Activated T-cell treated with anti-CD3 and anti-CD28 coated beads for 4 hours (primary cell): ENCODE results near the gene NXPH1.

Experiments used
- DNase-seq: peaks from one replicate; pipeline ENCODE4 v3.0.0-alpha.2; 2020

Gene NXPH1

GRCh38 chr7:8433477-8434289 is at the start of gene NXPH1:
Gene NXPH1, plus strand, starts transcription at chr7:8433609.
- no peak for DNase-seq

GRCh38 chr7:8384901-8385300 is 48.5 kb upstream of the NXPH1 start:
- DNase-seq, result no peak

GRCh38 chr7:8386926-8387550 is 46.4 kb upstream of the NXPH1 start:
- DNase-seq, result no peak

GRCh38 chr7:8387551-8388256 is 45.7 kb upstream of the NXPH1 start:
- no peak for DNase-seq

- no peak for DNase-seq
Observed at GRCh38 chr7:8388257-8388625, 45.2 kb upstream of the NXPH1 start.

GRCh38 chr7:8389593-8390261 is 43.7 kb upstream of the NXPH1 start:
- DNase-seq, result no peak

DNA sequence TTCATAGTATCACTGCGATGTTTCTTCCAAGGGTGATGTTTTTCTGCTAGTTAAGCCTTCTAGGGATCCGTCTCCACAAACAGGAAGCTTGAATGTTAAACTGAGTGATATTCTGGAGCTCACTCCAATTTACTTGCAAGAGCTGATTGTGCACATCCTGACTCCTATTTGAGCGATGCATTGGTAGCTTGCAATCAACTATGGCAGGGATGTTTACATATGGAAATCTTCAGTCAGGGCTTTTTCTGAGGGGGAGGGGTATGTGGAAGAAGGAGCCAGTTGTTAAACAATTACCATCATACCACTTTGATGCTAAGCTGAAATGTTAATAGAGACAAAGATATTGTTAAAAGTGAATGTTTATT is 43.2 kb upstream of the NXPH1 start:
- DNase-seq, result no peak

DNA sequence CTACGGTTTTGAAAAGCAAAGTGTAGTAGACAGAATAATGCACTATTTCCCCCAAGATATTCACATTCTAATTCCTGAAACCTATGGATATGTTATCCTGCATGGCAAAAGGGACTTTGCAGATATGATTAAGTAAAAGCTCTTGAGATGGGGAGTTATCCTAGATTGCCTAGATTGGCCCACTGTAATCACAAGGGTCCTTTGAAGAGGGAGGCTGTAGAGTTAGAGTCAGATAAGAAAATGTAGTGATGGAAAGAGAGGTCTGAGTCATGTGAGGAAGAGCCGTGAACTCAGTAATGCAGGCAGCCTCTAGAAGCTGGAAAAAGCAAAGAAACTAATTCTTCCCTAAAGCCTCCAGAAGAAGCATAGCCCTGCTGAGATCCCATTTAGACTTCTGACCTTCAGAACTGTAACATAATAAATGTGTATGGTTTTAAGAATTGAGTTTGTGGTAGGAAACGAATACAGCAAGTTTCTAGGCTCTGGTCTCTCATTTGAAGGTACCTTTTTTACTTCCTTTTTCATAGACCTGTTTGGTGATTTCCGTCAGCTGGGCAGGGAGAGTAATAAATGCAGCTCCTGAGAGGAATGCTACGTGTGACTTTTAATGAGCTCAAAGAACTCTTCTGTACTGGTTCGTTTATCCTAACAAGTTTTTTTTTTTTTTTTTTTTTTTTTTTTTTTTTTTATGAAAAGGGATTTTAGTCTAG is 41.9 kb upstream of the NXPH1 start:
- no peak for DNase-seq

GRCh38 chr7:8396294-8396693 is 37.1 kb upstream of the NXPH1 start:
- DNase-seq, result no peak

DNA sequence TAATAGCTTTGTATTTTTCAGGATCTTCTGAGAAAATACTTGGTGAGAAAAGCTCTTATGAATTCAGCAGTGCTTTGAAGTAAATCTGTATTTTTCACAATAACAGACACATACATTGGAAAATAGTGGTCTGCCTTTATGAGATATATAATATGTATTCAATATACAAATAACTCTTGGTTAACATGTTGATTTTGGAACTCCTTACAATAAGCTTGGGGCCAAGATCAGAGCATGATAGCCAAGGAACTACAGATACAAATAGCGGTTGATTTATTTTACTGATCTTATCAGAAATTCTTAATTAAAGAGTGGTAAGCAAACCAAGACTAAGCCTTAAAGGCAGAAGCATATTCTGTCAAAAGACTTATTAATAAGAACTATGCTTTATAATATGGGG is 24.5 kb upstream of the NXPH1 start:
- no peak for DNase-seq

DNA sequence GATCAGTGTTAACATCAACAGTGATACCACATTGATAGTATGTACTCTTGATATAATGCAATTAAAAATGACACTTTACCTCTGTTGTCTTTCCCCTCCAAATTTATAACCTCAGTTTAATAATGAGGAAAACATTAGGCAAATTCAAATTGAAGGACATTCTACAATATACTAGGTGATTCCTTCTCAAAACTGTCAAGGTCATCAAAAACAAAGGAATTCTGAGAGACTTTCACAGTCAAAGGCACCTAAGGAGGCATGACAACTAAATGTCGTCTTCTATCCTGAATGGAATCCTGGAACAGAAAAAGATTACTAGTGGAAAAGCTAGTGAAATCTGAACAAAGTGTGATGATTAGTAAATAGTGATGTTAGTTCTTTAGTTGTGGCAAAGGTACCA is 22.3 kb upstream of the NXPH1 start:
- no peak for DNase-seq

DNA sequence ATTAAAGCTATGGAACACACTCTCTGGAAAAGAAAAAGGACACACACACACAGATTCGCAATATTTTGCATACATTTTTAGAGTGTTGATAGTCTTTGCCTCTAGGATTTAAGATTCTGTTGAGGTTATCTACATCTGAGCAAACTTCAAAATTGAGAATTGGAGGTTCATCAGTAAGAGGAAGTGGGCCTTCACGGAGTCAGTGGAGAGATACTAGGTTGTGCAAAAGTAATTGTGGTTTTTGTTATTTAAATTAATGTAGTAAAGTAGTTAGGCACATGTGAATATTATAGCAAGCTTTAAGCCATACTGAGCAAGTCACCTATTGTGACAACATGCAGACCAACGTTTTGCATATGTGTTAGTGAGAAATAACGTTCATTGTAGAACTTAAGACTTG is 19.8 kb upstream of the NXPH1 start:
- no peak for DNase-seq

- DNase-seq, result peak; percentile 42
Observed at GRCh38 chr7:8418629-8419245, 14.7 kb upstream of the NXPH1 start.

DNA sequence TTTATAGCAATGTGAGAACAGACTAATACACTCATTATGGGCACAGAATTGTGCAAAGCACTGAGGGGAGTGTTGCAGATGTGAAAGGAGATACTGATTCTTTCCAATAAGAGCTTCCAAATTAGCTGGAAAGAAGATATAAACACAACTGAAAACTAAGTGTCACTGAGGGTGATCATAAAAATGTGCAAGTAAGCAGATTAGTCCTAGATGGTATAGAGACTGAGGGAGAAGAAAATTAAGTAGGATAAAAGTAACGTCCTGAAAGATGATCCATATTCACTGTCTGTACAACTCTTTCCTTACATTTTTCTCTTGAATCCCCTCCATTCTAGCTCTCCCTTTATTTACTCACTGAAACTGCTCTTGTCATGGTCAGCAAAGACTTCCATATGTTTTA is 11.2 kb upstream of the NXPH1 start:
- DNase-seq, result no peak

- DNase-seq, result no peak
Observed at GRCh38 chr7:8423057-8423456, 10.4 kb upstream of the NXPH1 start.

GRCh38 chr7:8425223-8425622 is 8.2 kb upstream of the NXPH1 start:
- DNase-seq, result no peak

DNA sequence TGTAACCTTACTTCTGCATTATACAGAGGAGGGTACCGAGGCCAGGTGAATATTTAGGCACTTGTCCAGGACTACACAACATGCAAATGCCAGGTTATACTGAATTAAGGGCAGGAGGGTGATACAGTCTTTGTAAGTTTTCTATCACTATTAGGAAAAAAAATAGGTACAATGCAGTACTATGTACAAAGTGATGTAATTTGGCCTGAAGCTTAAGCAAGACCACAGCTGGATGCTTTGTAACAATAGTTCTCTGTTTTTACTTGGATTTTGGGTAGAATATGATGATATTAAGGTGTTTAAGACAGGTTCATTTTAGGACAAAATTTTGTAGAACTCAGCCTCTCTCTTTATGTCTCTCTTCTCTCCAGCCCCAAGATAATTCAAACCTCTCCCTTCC is 2.8 kb upstream of the NXPH1 start:
- no peak for DNase-seq

DNA sequence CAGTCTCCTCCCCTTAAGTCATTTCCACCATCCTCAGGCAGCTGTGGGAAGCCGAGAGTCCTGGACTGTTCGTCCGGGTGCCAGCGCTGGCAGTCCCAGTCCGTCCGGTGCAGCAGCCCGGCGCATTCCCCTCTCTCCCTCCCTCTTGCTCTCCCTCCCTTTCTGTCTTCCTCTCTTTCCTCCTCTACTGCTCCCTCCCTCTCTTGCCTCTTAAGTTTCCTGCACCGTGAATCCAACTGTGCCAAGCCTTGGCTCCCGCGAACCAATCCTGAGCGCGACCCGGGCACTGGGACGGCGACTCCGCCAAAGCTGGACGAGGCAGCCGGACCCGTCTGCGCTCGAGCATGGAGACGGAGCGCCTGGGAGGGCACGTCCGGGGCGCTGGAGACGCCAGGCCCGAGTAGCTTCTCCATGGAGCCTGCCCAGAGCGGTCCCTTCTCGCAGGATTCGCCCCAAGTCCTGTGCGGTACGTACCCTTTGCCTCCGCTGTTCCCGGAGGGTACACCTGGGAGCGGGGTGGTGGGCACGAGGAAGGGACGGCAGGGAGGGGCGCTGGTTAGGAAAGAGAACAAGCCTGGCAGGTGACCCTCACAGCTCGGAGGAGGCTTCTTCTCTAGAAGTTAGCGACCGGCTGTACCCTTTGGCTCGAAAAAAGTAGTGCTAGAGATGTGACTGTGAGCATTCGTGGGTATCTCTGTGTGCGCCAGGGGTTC is 1.0 kb downstream of the NXPH1 start:
- no peak for DNase-seq

- no peak for DNase-seq
Observed at GRCh38 chr7:8435095-8435494, 1.7 kb downstream of the NXPH1 start.

DNA sequence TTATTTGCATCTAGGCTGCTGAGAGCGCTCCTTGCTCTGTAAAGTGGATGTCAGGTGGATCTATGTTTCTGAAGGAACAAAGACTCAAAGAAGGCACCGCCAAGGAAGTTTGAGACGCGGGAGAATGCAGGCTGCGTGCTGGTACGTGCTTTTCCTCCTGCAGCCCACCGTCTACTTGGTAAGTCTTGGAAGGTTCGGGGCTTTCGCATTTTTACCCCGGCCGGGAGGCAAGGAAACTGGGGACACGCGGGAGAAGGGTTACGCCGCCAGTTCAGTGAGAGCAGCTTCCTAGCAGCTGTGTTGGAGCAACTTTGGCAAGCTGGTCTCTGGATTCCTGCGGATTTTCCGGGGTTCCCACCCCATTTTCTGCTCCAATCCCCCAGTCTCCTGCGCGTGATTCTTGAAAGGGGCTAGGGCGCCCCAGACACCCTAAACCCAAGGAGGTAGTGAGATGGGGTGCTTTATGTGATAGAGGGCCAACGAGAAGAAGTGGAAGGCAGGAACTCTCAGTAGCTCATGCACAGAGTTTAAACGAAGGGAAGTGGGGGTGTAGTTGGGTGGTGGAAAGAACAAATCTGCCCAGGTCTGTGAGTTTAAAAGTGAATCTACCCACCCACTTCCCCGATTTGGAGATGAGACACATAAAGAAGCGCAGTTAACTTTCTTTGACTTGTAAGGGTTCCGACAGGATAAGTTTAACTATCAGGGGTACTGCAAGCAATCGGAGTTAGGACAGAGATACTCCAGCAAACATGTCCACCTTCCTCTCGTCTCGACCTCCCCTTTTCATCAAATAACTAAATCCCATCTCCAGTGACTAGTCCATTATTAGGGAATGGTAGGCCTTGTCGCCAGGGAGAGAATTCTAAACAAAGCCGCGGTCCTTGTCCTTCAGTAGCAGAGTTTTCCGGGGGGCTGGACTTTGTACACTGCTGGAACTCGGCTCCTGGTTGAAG is 2.5 kb downstream of the NXPH1 start:
- DNase-seq, result no peak

DNA sequence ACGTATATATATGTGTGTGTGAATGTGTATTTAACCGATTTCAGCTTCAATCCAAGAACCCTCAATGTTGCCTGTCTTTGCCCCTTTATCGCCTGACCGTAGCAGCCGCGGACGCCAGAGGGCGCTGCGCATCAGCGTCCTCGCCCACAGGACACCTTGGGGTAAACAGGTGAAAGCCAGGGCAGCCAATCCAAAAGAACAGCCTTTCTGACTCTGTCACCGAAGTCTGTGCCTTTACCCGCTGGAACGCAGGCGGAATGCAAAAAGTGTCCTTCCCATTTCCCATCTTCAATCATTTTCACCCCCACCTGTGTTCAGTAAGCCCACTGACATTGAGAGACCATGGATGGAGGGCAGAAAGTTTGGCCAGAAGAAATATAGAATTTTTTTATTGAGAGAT is 3.6 kb downstream of the NXPH1 start:
- no peak for DNase-seq
